ENCODE data around the gene ANKUB1.

The ANKUB1 gene

GRCh38 chr3:149815728-149816127 is 23.4 kb upstream of the ANKUB1 start:
- peaks cover 23% of the 10 kb centered on the region for H3K36me3 Mint-ChIP-seq
- no peak for DNase-seq
- CTCF ChIA-PET, result no interaction called here
- H3K4me1 Mint-ChIP-seq, result peaks cover 58% of the 10 kb centered on the region
- no peak overlapping the region for H3K27ac Mint-ChIP-seq
- H3K4me3 Mint-ChIP-seq, result no peak overlapping the region
- peaks cover 11% of the 10 kb centered on the region for H3K27me3 Mint-ChIP-seq
- H3K9me3 Mint-ChIP-seq, result no peaks in the 10 kb centered on the region

- Mint-ChIP-seq H3K4me1 (peaks cover 58% of the 10 kb centered on the region), H3K27ac (no peak overlapping the region), H3K9me3 (no peaks in the 10 kb centered on the region), H3K4me3 (no peak overlapping the region), H3K36me3 (peaks cover 23% of the 10 kb centered on the region), H3K27me3 (peaks cover 12% of the 10 kb centered on the region)
- no peak for DNase-seq
- CTCF ChIA-PET, result interaction anchor here (0.9 kb wide), 1 partner anchor 63 kb away, joined by 3 read pairs; the partner anchor contains the start of gene COMMD2
Observed at GRCh38 chr3:149815321-149815720, 23.0 kb upstream of the ANKUB1 start.

- Mint-ChIP-seq H3K27ac (peak overlapping the region; percentile 99), H3K4me3 (peak overlapping the region; percentile 96), H3K9me3 (no peaks in the 10 kb centered on the region), H3K27me3 (peaks cover 12% of the 10 kb centered on the region), H3K4me1 (peaks cover 53% of the 10 kb centered on the region), H3K36me3 (peaks cover 20% of the 10 kb centered on the region)
- DNase-seq, result peak; percentile 37
- CTCF ChIA-PET, result interaction anchor here (1.4 kb wide), 1 partner anchor 48 kb away, joined by 4 read pairs; no protein-coding TSS in a partner anchor
Observed at GRCh38 chr3:149813367-149814281, 21.3 kb upstream of the ANKUB1 start.

- Mint-ChIP-seq H3K27ac (peak within 1 kb of the TSS; percentile 99), H3K4me1 (peaks cover 50% of the 10 kb centered on the region), H3K9me3 (no peaks in the 10 kb centered on the region), H3K27me3 (peaks cover 16% of the 10 kb centered on the region), H3K36me3 (peaks cover 20% of the 10 kb centered on the region), H3K4me3 (peak within 1 kb of the TSS; percentile 96)
- CTCF ChIA-PET, result no interaction called here
- DNase-seq, result peak; percentile 96
Observed at GRCh38 chr3:149812606-149813366, 20.4 kb upstream of the ANKUB1 start, which contains the start of gene RNF13. RNF13 (plus strand) TSS chr3:149813215; CDS start chr3:149846027, 32,812 bp downstream.

- CTCF ChIA-PET, result no interaction called here
- H3K27me3 Mint-ChIP-seq, result peaks cover 16% of the 10 kb centered on the region
- peak overlapping the region; percentile 99 for H3K27ac Mint-ChIP-seq
- H3K36me3 Mint-ChIP-seq, result peaks cover 20% of the 10 kb centered on the region
- peaks cover 44% of the 10 kb centered on the region for H3K4me1 Mint-ChIP-seq
- peak overlapping the region; percentile 96 for H3K4me3 Mint-ChIP-seq
- DNase-seq, result no peak
- H3K9me3 Mint-ChIP-seq, result no peaks in the 10 kb centered on the region
Observed at GRCh38 chr3:149812165-149812605, 19.8 kb upstream of the ANKUB1 start.

- CTCF ChIA-PET, result interaction anchor here (1.3 kb wide), 1 partner anchor 40 kb away, joined by 5 read pairs; no protein-coding TSS in a partner anchor
- no peak overlapping the region for H3K4me3 Mint-ChIP-seq
- peaks cover 12% of the 10 kb centered on the region for H3K36me3 Mint-ChIP-seq
- no peaks in the 10 kb centered on the region for H3K9me3 Mint-ChIP-seq
- no peak for DNase-seq
- H3K27me3 Mint-ChIP-seq, result peaks cover 21% of the 10 kb centered on the region
- no peak overlapping the region for H3K27ac Mint-ChIP-seq
- peaks cover 31% of the 10 kb centered on the region for H3K4me1 Mint-ChIP-seq
Observed at GRCh38 chr3:149810846-149811245, 18.5 kb upstream of the ANKUB1 start.

GRCh38 chr3:149809699-149810098 is 17.3 kb upstream of the ANKUB1 start:
- peaks cover 21% of the 10 kb centered on the region for H3K27me3 Mint-ChIP-seq
- CTCF ChIA-PET, result interaction anchor here (2.7 kb wide), 1 partner anchor 38 kb away, joined by 21 read pairs; no protein-coding TSS in a partner anchor
- no peak overlapping the region for H3K4me3 Mint-ChIP-seq
- peaks cover 7% of the 10 kb centered on the region for H3K36me3 Mint-ChIP-seq
- DNase-seq, result no peak
- no peaks in the 10 kb centered on the region for H3K9me3 Mint-ChIP-seq
- peaks cover 20% of the 10 kb centered on the region for H3K4me1 Mint-ChIP-seq
- H3K27ac Mint-ChIP-seq, result no peak overlapping the region

- Mint-ChIP-seq H3K36me3 (peaks cover 2% of the 10 kb centered on the region), H3K4me3 (no peak overlapping the region), H3K4me1 (peaks cover 12% of the 10 kb centered on the region), H3K9me3 (no peaks in the 10 kb centered on the region), H3K27me3 (peaks cover 24% of the 10 kb centered on the region), H3K27ac (no peak overlapping the region)
- CTCF ChIA-PET, result interaction anchor here (0.5 to 2.7 kb wide), 32 partner anchors 8 to 610 kb away, joined by 3 to 21 read pairs (median 4); partner anchors contain the start of gene ANKUB1
- peak; percentile 59 for DNase-seq
Observed at GRCh38 chr3:149808209-149808829, 16.0 kb upstream of the ANKUB1 start.

GRCh38 chr3:149806171-149806778 is 13.9 kb upstream of the ANKUB1 start:
- Mint-ChIP-seq H3K36me3 (no peaks in the 10 kb centered on the region), H3K9me3 (no peaks in the 10 kb centered on the region), H3K27ac (no peak overlapping the region), H3K4me1 (peaks cover 4% of the 10 kb centered on the region), H3K4me3 (no peak overlapping the region), H3K27me3 (peaks cover 19% of the 10 kb centered on the region)
- CTCF ChIA-PET, result no interaction called here
- DNase-seq, result no peak

- no peak overlapping the region for H3K27ac Mint-ChIP-seq
Observed at GRCh38 chr3:149801639-149802038, 9.3 kb upstream of the ANKUB1 start.

GRCh38 chr3:149801195-149801594 is 8.8 kb upstream of the ANKUB1 start:
- CTCF ChIA-PET, result interaction anchor here (1.0 kb wide), 1 partner anchor 83 kb away, joined by 3 read pairs; no protein-coding TSS in a partner anchor
- peaks cover 9% of the 10 kb centered on the region for H3K27me3 Mint-ChIP-seq

More at GRCh38 chr3:149801639-149802038, 9.3 kb upstream of the ANKUB1 start:
- CTCF ChIA-PET, result no interaction called here
- H3K9me3 Mint-ChIP-seq, result no peaks in the 10 kb centered on the region
- H3K27me3 Mint-ChIP-seq, result peaks cover 11% of the 10 kb centered on the region
- H3K4me1 Mint-ChIP-seq, result no peaks in the 10 kb centered on the region
- H3K36me3 Mint-ChIP-seq, result no peaks in the 10 kb centered on the region
- DNase-seq, result no peak
- H3K4me3 Mint-ChIP-seq, result no peak overlapping the region

GRCh38 chr3:149800693-149801092 is 8.3 kb upstream of the ANKUB1 start:
- no peaks in the 10 kb centered on the region for H3K36me3 Mint-ChIP-seq
- no peak overlapping the region for H3K4me3 Mint-ChIP-seq
- H3K27ac Mint-ChIP-seq, result no peak overlapping the region
- H3K27me3 Mint-ChIP-seq, result peaks cover 12% of the 10 kb centered on the region
- DNase-seq, result no peak
- no peaks in the 10 kb centered on the region for H3K4me1 Mint-ChIP-seq
- H3K9me3 Mint-ChIP-seq, result no peaks in the 10 kb centered on the region
- CTCF ChIA-PET, result interaction anchor here (1.0 kb wide), 1 partner anchor 83 kb away, joined by 3 read pairs; no protein-coding TSS in a partner anchor

More at GRCh38 chr3:149801195-149801594, 8.8 kb upstream of the ANKUB1 start:
- H3K4me3 Mint-ChIP-seq, result no peak overlapping the region
- no peaks in the 10 kb centered on the region for H3K9me3 Mint-ChIP-seq
- H3K36me3 Mint-ChIP-seq, result no peaks in the 10 kb centered on the region
- no peak overlapping the region for H3K27ac Mint-ChIP-seq
- H3K4me1 Mint-ChIP-seq, result no peaks in the 10 kb centered on the region
- no peak for DNase-seq

GRCh38 chr3:149796026-149796425 is 3.7 kb upstream of the ANKUB1 start:
- no peaks in the 10 kb centered on the region for H3K36me3 Mint-ChIP-seq
- DNase-seq, result no peak
- peaks cover 9% of the 10 kb centered on the region for H3K27me3 Mint-ChIP-seq
- no peak overlapping the region for H3K4me3 Mint-ChIP-seq
- H3K9me3 Mint-ChIP-seq, result no peaks in the 10 kb centered on the region
- H3K4me1 Mint-ChIP-seq, result no peaks in the 10 kb centered on the region
- H3K27ac Mint-ChIP-seq, result no peak overlapping the region
- CTCF ChIA-PET, result interaction anchor here (1.2 kb wide), 1 partner anchor 12 kb away, joined by 4 read pairs; no protein-coding TSS in a partner anchor
